Lower lobe of right lung (tissue), 2 donors: ENCODE data around the gene CEP112. TPM values are rescaled to one million over a fixed set of nuclear protein-coding genes. Genes with fewer than 3 reads are reported as not detected.

Experiments
- ATAC-seq, 2 donors: fragments of 200-7000 bp; cut with Tn5 transposase; one replicate each; pipeline ENCODE4 v1.9.1; 2020 to 2022; ENCODE audit warnings: mild to moderate bottlenecking in 2 of 2, moderate library complexity in 2 of 2
- DNase-seq: peaks from one replicate; pipeline ENCODE4 v3.0.0-alpha.2; 2020
- H3K27ac ChIP-seq: fragments of 200-600 bp; one replicate; pipeline ENCODE4 v1.8.0; 2022
- H3K27me3 ChIP-seq: fragments of 200-600 bp; one replicate; pipeline ENCODE4 v1.8.0; 2022; ENCODE audit warnings: low read depth
- H3K36me3 ChIP-seq: fragments of 200-600 bp; one replicate; pipeline ENCODE4 v1.8.0; 2022; ENCODE audit warnings: mild to moderate bottlenecking
- H3K4me1 ChIP-seq: fragments of 200-600 bp; one replicate; pipeline ENCODE4 v1.8.0; 2022
- H3K4me3 ChIP-seq: fragments of 200-600 bp; one replicate; pipeline ENCODE4 v1.8.0; 2022; ENCODE audit warnings: mild to moderate bottlenecking
- H3K9me3 ChIP-seq: fragments of 200-600 bp; one replicate; pipeline ENCODE4 v1.8.0; 2022
- CTCF ChIP-seq: fragments of 200-600 bp; IDR thresholded peaks from one replicate; pipeline ENCODE4 v1.8.0; 2022; ENCODE audit warnings: antibody characterized with exemption, mild to moderate bottlenecking
- intact Hi-C: fragments of 100-400 bp; cut with DNase I; formaldehyde crosslinking; loops from one replicate; pipeline ENCODE4 v1.11.0; 2022
- total RNA-seq: library from RNA; stranded (reverse); fragmentation: NEBNext Ultra II Directional; extraction: Animal tissue kit (Norgen Biotek cat#: 25700); gene quantifications from one replicate; pipeline ENCODE4 v1.2.1, GENCODE V29; 2021
- donor health status: DM: no; HTN: yes; CAD: no; lungs with severe emphysema.

CEP112 gene
- total RNA-seq, 1 donor from 2014 or later, result 30.1 TPM

- Histone ChIP-seq H3K36me3 (no peaks in the 10 kb centered on the region), H3K4me3 (no peak overlapping the region), H3K9me3 (no peaks in the 10 kb centered on the region), H3K27me3 (no peaks in the 10 kb centered on the region), H3K4me1 (no peaks in the 10 kb centered on the region), H3K27ac (no peak overlapping the region)
- DNase-seq, result no peak
- intact Hi-C loops, result no loop called here
- no peak for ATAC-seq
- TF ChIP-seq CTCF, result no peak
Observed at GRCh38 chr17:66076546-66077190, 115.3 kb downstream of the CEP112 start.

- no peak for DNase-seq
- no peaks in the 10 kb centered on the region for H3K4me1 ChIP-seq
- H3K27ac ChIP-seq, result no peak overlapping the region
- H3K4me3 ChIP-seq, result no peak overlapping the region
- no peaks in the 10 kb centered on the region for H3K27me3 ChIP-seq
- H3K9me3 ChIP-seq, result no peaks in the 10 kb centered on the region
- no peaks in the 10 kb centered on the region for H3K36me3 ChIP-seq
- intact Hi-C loops, result no loop called here
- TF ChIP-seq CTCF, result no peak
- ATAC-seq, result no peak
Observed at GRCh38 chr17:66073384-66073783, 118.5 kb downstream of the CEP112 start.

GRCh38 chr17:66063686-66064085, 128.2 kb downstream of the CEP112 start:
- DNase-seq (no peak), ATAC-seq (no peak)
- H3K27ac ChIP-seq, result no peak overlapping the region
- intact Hi-C loops, result no loop called here
- H3K4me1 ChIP-seq, result no peaks in the 10 kb centered on the region
- H3K36me3 ChIP-seq, result peaks cover 6% of the 10 kb centered on the region
- H3K4me3 ChIP-seq, result no peak overlapping the region
- H3K9me3 ChIP-seq, result peaks cover 3% of the 10 kb centered on the region
- no peaks in the 10 kb centered on the region for H3K27me3 ChIP-seq
- no peak for TF ChIP-seq CTCF

- no peak for ATAC-seq
- no peak overlapping the region for H3K27ac ChIP-seq
- peaks cover 2% of the 10 kb centered on the region for H3K9me3 ChIP-seq
- H3K4me3 ChIP-seq, result no peak overlapping the region
- H3K27me3 ChIP-seq, result no peaks in the 10 kb centered on the region
- no peak for TF ChIP-seq CTCF
- DNase-seq, result no peak
- no peaks in the 10 kb centered on the region for H3K4me1 ChIP-seq
- intact Hi-C loops, result no loop called here
- H3K36me3 ChIP-seq, result peaks cover 14% of the 10 kb centered on the region
Observed at GRCh38 chr17:66056148-66056547, 135.8 kb downstream of the CEP112 start.

GRCh38 chr17:66054242-66054641, 137.7 kb downstream of the CEP112 start:
- Histone ChIP-seq H3K4me1 (no peaks in the 10 kb centered on the region), H3K27me3 (no peaks in the 10 kb centered on the region), H3K27ac (no peak overlapping the region), H3K4me3 (no peak overlapping the region), H3K9me3 (no peaks in the 10 kb centered on the region), H3K36me3 (peaks cover 14% of the 10 kb centered on the region)
- intact Hi-C loops, result no loop called here
- ATAC-seq (no peak), DNase-seq (no peak)
- TF ChIP-seq CTCF, result no peak
